ENCODE data around the gene STARD3. TPM values are rescaled to one million over a fixed set of nuclear protein-coding genes. Genes with fewer than 3 reads are reported as not detected.
A peak's percentile ranks its signal among the peaks of the same experiment; 100 is the strongest.

The STARD3 gene
- total RNA-seq, 6 experiments from 2014 or later = 44.0 to 52.3 (median 46.3) TPM

DNA sequence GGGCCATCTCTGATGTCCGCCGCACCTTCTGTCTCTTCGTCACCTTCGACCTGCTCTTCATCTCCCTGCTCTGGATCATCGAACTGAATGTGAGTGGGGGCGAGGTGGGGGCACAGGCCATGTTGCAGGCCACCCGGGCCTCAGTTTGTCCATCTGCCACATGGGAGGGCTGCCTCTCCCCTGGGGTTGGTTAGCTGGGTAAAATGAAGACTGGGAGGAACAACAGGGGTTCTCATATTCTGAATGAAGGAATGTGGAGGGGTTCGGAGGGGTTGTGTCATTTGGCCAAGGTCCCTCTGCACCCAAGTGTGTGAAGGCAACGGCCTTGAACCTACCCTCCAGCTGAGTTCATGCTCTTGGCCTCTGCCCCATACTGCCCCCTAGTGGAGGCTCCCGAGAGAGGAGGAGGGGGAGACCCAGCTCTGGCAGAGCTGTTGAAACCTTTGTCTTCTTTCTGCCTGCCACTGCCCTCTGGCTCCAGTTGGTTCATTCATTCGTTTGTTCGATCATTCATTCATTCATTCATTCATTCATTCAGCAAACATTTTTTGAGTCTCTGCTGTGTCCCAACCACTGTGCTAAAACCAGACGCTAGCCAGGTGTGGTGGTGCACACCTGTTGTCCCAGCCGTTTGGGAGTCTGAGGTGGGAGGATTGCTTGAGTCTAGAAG, 16.9 kb downstream of the STARD3 start:
- peaks cover 2% of the 10 kb centered on the region; the same call in 1 of the 2 replicates for H3K27me3 Mint-ChIP-seq (ENCODE audit: insufficient read depth)
- no peak overlapping the region for H3K4me3 Mint-ChIP-seq
- DNase-seq = peak; percentile 19
- no peaks in the 10 kb centered on the region for H3K9me3 Mint-ChIP-seq
- peaks cover 21% of the 10 kb centered on the region for H3K4me1 Mint-ChIP-seq (ENCODE audit: low read depth)
- no peak overlapping the region for H3K27ac Mint-ChIP-seq
- TF ChIP-seq, protein P1, sequence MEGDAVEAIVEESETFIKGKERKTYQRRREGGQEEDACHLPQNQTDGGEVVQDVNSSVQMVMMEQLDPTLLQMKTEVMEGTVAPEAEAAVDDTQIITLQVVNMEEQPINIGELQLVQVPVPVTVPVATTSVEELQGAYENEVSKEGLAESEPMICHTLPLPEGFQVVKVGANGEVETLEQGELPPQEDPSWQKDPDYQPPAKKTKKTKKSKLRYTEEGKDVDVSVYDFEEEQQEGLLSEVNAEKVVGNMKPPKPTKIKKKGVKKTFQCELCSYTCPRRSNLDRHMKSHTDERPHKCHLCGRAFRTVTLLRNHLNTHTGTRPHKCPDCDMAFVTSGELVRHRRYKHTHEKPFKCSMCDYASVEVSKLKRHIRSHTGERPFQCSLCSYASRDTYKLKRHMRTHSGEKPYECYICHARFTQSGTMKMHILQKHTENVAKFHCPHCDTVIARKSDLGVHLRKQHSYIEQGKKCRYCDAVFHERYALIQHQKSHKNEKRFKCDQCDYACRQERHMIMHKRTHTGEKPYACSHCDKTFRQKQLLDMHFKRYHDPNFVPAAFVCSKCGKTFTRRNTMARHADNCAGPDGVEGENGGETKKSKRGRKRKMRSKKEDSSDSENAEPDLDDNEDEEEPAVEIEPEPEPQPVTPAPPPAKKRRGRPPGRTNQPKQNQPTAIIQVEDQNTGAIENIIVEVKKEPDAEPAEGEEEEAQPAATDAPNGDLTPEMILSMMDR (IDR thresholded peaks at IDR 0.05) = peak; percentile 91
- no peaks in the 10 kb centered on the region for H3K36me3 Mint-ChIP-seq (ENCODE audit: low read depth)

DNA sequence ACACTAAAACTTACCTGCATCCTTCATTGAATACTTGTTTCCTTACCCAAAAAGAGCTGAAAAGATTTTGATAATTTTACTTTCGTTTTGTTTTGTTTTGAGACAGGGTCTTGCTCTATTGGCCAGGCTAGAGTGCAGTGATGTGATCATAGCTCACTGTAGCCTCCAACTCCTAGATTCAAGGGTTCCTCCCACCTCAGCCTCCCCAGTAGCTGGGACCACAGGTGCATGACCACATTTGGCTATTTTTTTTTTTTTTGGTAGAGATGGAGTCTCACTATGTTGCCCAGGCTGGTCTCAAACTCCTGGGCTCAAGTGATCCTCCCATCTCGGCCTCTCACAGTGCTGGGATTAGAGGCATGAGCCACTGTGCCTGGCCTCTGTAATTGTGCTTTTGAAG, 18.2 kb downstream of the STARD3 start:
- H3K27me3 Mint-ChIP-seq (ENCODE audit: insufficient read depth) = peaks cover 2% of the 10 kb centered on the region; the same call in 1 of the 2 replicates
- H3K27ac Mint-ChIP-seq = no peak overlapping the region
- no peak overlapping the region for H3K4me3 Mint-ChIP-seq
- peaks cover 18% of the 10 kb centered on the region for H3K4me1 Mint-ChIP-seq (ENCODE audit: low read depth)
- TF ChIP-seq, protein P1 (IDR thresholded peaks at IDR 0.05) = no peak
- no peaks in the 10 kb centered on the region for H3K9me3 Mint-ChIP-seq
- H3K36me3 Mint-ChIP-seq (ENCODE audit: low read depth) = no peaks in the 10 kb centered on the region
- no peak for DNase-seq

DNA sequence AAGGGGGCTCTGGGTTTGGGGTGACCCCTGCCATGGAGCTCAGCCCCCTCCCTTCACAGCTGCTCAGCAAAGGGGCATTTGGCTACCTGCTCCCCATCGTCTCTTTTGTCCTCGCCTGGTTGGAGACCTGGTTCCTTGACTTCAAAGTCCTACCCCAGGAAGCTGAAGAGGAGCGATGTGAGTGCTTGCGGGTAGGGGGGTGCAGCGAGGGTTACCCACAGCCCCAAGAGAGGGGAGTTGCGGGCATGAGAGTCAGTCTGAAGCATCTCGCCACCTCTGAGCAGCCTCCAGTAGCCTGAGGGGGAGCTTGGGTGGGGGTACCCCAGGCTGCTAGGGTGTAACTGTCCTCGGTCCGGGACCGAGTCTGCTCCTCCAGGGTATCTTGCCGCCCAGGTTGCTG, 21.4 kb downstream of the STARD3 start:
- H3K4me1 Mint-ChIP-seq (ENCODE audit: low read depth) = peaks cover 6% of the 10 kb centered on the region
- no peaks in the 10 kb centered on the region for H3K9me3 Mint-ChIP-seq
- no peak overlapping the region for H3K4me3 Mint-ChIP-seq
- H3K27me3 Mint-ChIP-seq (ENCODE audit: insufficient read depth) = no peaks in the 10 kb centered on the region
- TF ChIP-seq, protein P1 (IDR thresholded peaks at IDR 0.05) = no peak
- H3K36me3 Mint-ChIP-seq (ENCODE audit: low read depth) = no peaks in the 10 kb centered on the region
- DNase-seq = no peak
- H3K27ac Mint-ChIP-seq = no peak overlapping the region

DNA sequence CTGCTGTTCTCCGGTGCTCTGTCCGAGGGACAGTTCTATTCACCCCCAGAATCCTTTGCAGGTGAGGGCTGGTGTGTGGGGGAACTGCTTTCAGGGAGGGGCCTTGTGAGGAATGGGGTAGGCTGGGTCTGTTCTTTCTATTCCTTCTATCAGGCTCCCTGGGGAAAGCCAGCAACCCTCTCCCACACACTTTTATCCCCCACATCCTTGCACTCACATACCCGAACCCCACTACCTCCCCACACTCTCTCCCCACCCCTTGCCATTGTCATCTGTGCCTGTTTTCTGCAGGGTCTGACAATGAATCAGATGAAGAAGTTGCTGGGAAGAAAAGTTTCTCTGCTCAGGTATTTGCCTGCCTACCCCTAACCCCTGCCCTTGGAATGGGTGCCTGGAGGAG, 21.8 kb downstream of the STARD3 start:
- Mint-ChIP-seq H3K36me3 (ENCODE audit: low read depth) (no peaks in the 10 kb centered on the region), H3K4me1 (ENCODE audit: low read depth) (peaks cover 4% of the 10 kb centered on the region), H3K27ac (no peak overlapping the region), H3K9me3 (no peaks in the 10 kb centered on the region), H3K27me3 (ENCODE audit: insufficient read depth) (no peaks in the 10 kb centered on the region), H3K4me3 (no peak overlapping the region)
- TF ChIP-seq, protein P1 (IDR thresholded peaks at IDR 0.05) = no peak
- DNase-seq = no peak

- Mint-ChIP-seq H3K9me3 (no peaks in the 10 kb centered on the region), H3K27me3 (ENCODE audit: insufficient read depth) (no peaks in the 10 kb centered on the region; the same call in 1 of the 2 replicates), H3K4me3 (no peak overlapping the region), H3K27ac (no peak overlapping the region), H3K4me1 (ENCODE audit: low read depth) (peaks cover 7% of the 10 kb centered on the region), H3K36me3 (ENCODE audit: low read depth) (no peaks in the 10 kb centered on the region)
- TF ChIP-seq, protein P1 (IDR thresholded peaks at IDR 0.05) = no peak
- no peak for DNase-seq
These were observed 22.5 kb downstream of the STARD3 start for GRCh38 chr17:39659279-39660010.

Data from HFFc6 (cell line).